GM12878 (cell line): ENCODE data around the gene SETD9. TPM values are rescaled to one million over a fixed set of nuclear protein-coding genes. Genes with fewer than 3 reads are reported as not detected.

ENCODE experiments used
- ATAC-seq: fragments of 200-7000 bp; cut with Tn5 transposase; 3 replicates; pipeline ENCODE4 v1.9.1; 2020; ENCODE audit warnings: mild to moderate bottlenecking, moderate library complexity
- BruUV-seq: library from RNA; stranded (reverse); fragments of 400-500 nt; replicated peaks from 2 replicates; lab custom pipeline; 2021; lab: Mats Ljungman, UMichigan
- CTCF ChIA-PET: fragments of 300-600 bp; sonication (Branson Sonifier 250); formaldehyde crosslinking; extraction: SDS; loops from one replicate; lab custom pipeline; 2021; ENCODE audit warnings: inconsistent platforms; lab: Yijun Ruan, JAX
- POLR2A ChIA-PET: fragments of 350-600 bp; formaldehyde crosslinking; extraction: SDS; loops from one replicate; lab custom pipeline; 2021; ENCODE audit warnings: inconsistent platforms; lab: Charles Lee
- RAD21 ChIA-PET: fragments of 300-600 bp; sonication (Branson Sonifier 250); formaldehyde crosslinking; loops from one replicate; lab custom pipeline; 2023; ENCODE audit warnings: antibody characterized with exemption; ENCODE audit not compliant: unreplicated experiment; lab: Charles Lee
- SMC1A ChIA-PET: fragments of 300-600 bp; sonication (Branson Sonifier 250); formaldehyde crosslinking; loops from one replicate; lab custom pipeline; 2023; ENCODE audit not compliant: unreplicated experiment, uncharacterized antibody; lab: Charles Lee
- DNase-seq: peaks from one replicate; pipeline ENCODE4 v3.0.0-alpha.2; 2011; ENCODE audit warnings: low read depth, low spot score
- FAIRE-seq: peaks from 3 replicates; lab custom pipeline; 2011; peaks lifted over from hg19 to GRCh38; lab: Jason Lieb, UNC
- H2AFZ ChIP-seq: 2 replicates; pipeline ENCODE4 v1.6.0; 2011; ENCODE audit warnings: low read depth, low read length, control low read depth; ENCODE audit not compliant: control insufficient read depth
- H3K27ac ChIP-seq: 2 replicates; pipeline ENCODE4 v1.5.1; 2011; ENCODE audit warnings: control low read depth; ENCODE audit not compliant: control insufficient read depth, insufficient read depth
- H3K27me3 ChIP-seq, 2 experiments: replicated peaks in 1 of 2; 2 replicates each; pipeline versions ENCODE4 v1.6.0 to v1.6.1; 2011; ENCODE audit warnings: low read length in 1 of 2; ENCODE audit not compliant: control insufficient read depth in 2 of 2, insufficient read depth in 2 of 2
- H3K36me3 ChIP-seq, 2 experiments: 2 replicates each; pipeline ENCODE4 v1.5.1; 2011; ENCODE audit warnings: low read length in 1 of 2; ENCODE audit not compliant: control insufficient read depth in 2 of 2, insufficient read depth in 2 of 2
- H3K4me1 ChIP-seq: 2 replicates; pipeline ENCODE4 v1.6.1; 2011; ENCODE audit warnings: mild to moderate bottlenecking, low read length, moderate library complexity, mixed read lengths; ENCODE audit not compliant: control insufficient read depth, insufficient read depth
- H3K4me2 ChIP-seq: 2 replicates; pipeline ENCODE4 v1.6.0; 2011; ENCODE audit warnings: control low read depth; ENCODE audit not compliant: control insufficient read depth, insufficient read depth
- H3K4me3 ChIP-seq: fragments of 200-600 bp; sonication (generic); 2 replicates; pipeline ENCODE4 v1.5.1; 2016
- H3K79me2 ChIP-seq: 2 replicates; pipeline ENCODE4 v1.6.0; 2011; ENCODE audit warnings: low read length; ENCODE audit not compliant: control insufficient read depth, insufficient read depth
- H3K9ac ChIP-seq: 2 replicates; pipeline ENCODE4 v1.8.0; 2011; ENCODE audit warnings: low read length, control low read depth, mixed read lengths; ENCODE audit not compliant: control insufficient read depth, insufficient read depth
- H3K9me3 ChIP-seq: replicated peaks from 3 replicates; pipeline ENCODE4 v1.5.1; 2011; ENCODE audit warnings: mild to moderate bottlenecking, low read length; ENCODE audit not compliant: control insufficient read depth, insufficient read depth
- H4K20me1 ChIP-seq: 2 replicates; pipeline ENCODE4 v1.6.0; 2011; ENCODE audit not compliant: control insufficient read depth, insufficient read depth
- CEBPB ChIP-seq, 2 experiments: fragments of 150-350 bp in 1 of 2; IDR thresholded peaks; 2 replicates each; pipeline ENCODE4 v1.6.1; 2012 to 2014; ENCODE audit warnings: low read depth in 2 of 2, low read length in 2 of 2, borderline replicate concordance in 1 of 2, inconsistent platforms in 1 of 2
- FOXK2 ChIP-seq: fragments of 450-650 bp; IDR thresholded peaks from 2 replicates; pipeline ENCODE4 v1.6.1; 2017; ENCODE audit warnings: mild to moderate bottlenecking, moderate library complexity
- IKZF2 ChIP-seq, 2 experiments: fragments of 450-650 bp; IDR thresholded peaks; 2 replicates each; pipeline ENCODE4 v1.6.1; 2017; ENCODE audit warnings: mild to moderate bottlenecking in 2 of 2, moderate library complexity in 2 of 2
- NR2F1 ChIP-seq: fragments of 450-650 bp; conservative IDR thresholded peaks from 2 replicates; pipeline ENCODE4 v1.6.1; 2017; ENCODE audit warnings: mild to moderate bottlenecking
- POU2F2 ChIP-seq: IDR thresholded peaks from 3 replicates; pipeline ENCODE4 v1.6.1; 2011; ENCODE audit warnings: low read depth, mild to moderate bottlenecking, low read length, borderline replicate concordance
- WGBS: methylation state at CpG from one replicate; pipeline ENCODE4 v1.1.6; 2016; ENCODE audit warnings: low lambda C conversion rate; ENCODE audit not compliant: insufficient replicate concordance, insufficient coverage; ENCODE audit errors: missing lambda C conversion rate; 5-methylcytosine and 5-hydroxymethylcytosine counted together
- in situ Hi-C: fragments of 300-500 bp; cut with MboI; formaldehyde crosslinking; loops from 9 replicates; pipeline ENCODE4 v1.14.3; 2018; ENCODE audit warnings: mixed read lengths
- intact Hi-C: fragments of 100-400 bp; cut with micrococcal nuclease; formaldehyde crosslinking; loops from one replicate; pipeline ENCODE4 v1.14.2; 2022; ENCODE audit not compliant: unreplicated experiment
- polyA plus RNA-seq, 11 experiments: library from polyadenylated mRNA; depleted of rRNA in 4 of 11; unstranded in 6 of 11; stranded (reverse) in 5 of 11; fragments of >200 nt; fragmentation: Nextera tagmentation in 4 of 11; fragmentation: Illumina TruSeq in 1 of 11; extraction: Ambion mirVana in 4 of 11; extraction: Trizol in 1 of 11; gene quantifications; 1 replicate in 1 of 11; 2 replicates in 10 of 11; pipeline versions ENCODE4 v1.2.1 to v1.2.3, GENCODE V29; 2011 to 2016; ENCODE audit warnings: inconsistent platforms in 2 of 11, missing spikeins in 2 of 11, low read depth in 1 of 11
- total RNA-seq, 4 experiments: library from RNA; depleted of rRNA in 3 of 4; stranded (reverse); fragments of >200 nt in 3 of 4; fragmentation: Illumina TruSeq in 1 of 4; extraction: Trizol in 1 of 4; gene quantifications; 2 replicates each; pipeline versions ENCODE4 v1.2.1 to v1.2.3, GENCODE V29; 2013 to 2021
- TF ChIP-seq, protein P1 (sequence below): fragments of 450-650 bp; IDR thresholded peaks from 2 replicates; pipeline ENCODE4 v1.6.1; 2016; ENCODE audit warnings: mild to moderate bottlenecking, moderate library complexity, borderline replicate concordance

Gene SETD9
- total and polyA plus RNA-seq, 10 of the 15 experiments (the other 5 are each of a cell fraction or from before 2014, with no cell fraction given) = 8.7 to 17.8 (median 12.6) TPM

GRCh38 chr5:56893251-56893951, 16.0 kb upstream of the SETD9 start (continued):
- TF ChIP-seq, protein P1, sequence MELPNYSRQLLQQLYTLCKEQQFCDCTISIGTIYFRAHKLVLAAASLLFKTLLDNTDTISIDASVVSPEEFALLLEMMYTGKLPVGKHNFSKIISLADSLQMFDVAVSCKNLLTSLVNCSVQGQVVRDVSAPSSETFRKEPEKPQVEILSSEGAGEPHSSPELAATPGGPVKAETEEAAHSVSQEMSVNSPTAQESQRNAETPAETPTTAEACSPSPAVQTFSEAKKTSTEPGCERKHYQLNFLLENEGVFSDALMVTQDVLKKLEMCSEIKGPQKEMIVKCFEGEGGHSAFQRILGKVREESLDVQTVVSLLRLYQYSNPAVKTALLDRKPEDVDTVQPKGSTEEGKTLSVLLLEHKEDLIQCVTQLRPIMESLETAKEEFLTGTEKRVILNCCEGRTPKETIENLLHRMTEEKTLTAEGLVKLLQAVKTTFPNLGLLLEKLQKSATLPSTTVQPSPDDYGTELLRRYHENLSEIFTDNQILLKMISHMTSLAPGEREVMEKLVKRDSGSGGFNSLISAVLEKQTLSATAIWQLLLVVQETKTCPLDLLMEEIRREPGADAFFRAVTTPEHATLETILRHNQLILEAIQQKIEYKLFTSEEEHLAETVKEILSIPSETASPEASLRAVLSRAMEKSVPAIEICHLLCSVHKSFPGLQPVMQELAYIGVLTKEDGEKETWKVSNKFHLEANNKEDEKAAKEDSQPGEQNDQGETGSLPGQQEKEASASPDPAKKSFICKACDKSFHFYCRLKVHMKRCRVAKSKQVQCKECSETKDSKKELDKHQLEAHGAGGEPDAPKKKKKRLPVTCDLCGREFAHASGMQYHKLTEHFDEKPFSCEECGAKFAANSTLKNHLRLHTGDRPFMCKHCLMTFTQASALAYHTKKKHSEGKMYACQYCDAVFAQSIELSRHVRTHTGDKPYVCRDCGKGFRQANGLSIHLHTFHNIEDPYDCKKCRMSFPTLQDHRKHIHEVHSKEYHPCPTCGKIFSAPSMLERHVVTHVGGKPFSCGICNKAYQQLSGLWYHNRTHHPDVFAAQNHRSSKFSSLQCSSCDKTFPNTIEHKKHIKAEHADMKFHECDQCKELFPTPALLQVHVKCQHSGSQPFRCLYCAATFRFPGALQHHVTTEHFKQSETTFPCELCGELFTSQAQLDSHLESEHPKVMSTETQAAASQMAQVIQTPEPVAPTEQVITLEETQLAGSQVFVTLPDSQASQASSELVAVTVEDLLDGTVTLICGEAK = no peak
- TF ChIP-seq IKZF2 (IDR thresholded peaks at IDR 0.05) = no peak

DNA sequence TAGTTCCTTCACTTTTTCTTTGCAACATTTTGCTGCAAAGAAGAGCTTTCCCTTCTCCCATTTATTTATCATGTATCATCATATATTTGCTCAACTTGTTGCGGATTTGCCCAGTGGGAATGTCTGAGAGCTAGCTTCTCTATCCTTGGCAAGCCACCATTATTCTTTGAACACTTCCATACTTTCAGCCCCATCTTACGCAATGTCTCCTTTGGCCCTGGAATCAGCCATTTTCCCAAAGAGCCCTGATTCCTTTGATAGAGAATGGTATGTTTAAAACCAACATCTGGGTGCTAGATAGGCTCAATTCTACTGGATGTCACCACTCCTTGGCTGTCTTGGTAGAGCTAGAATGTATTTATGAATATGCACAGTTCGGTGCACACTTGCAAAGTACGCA, 12.6 kb upstream of the SETD9 start:
- ChIA-PET SMC1A (interaction anchor here (0.5 to 2.6 kb wide), 3 partner anchors 18 to 1880 kb away, joined by 3 to 14 read pairs (median 5); no protein-coding TSS in a partner anchor), CTCF (interaction anchor here (1.0 to 3.4 kb wide), 9 partner anchors 11 to 626 kb away, joined by 3 to 19 read pairs (median 3); no protein-coding TSS in a partner anchor), RAD21 (interaction anchor here (0.6 kb wide), 1 partner anchor 326 kb away, joined by 3 read pairs; no protein-coding TSS in a partner anchor), POLR2A (no interaction called here)
- Histone ChIP-seq H3K79me2 (no peaks in the 10 kb centered on the region), H3K36me3 (no peaks in the 10 kb centered on the region), H3K4me3 (no peak overlapping the region), H2AFZ (no peak overlapping the region), H3K4me2 (no peak overlapping the region), H3K27ac (no peak overlapping the region), H4K20me1 (no peaks in the 10 kb centered on the region), H3K9ac (no peak overlapping the region), H3K4me1 (no peaks in the 10 kb centered on the region), H3K9me3 (no peaks in the 10 kb centered on the region), H3K27me3 (no peaks in the 10 kb centered on the region)
- no peak for FAIRE-seq
- in situ Hi-C loops (no loop called here), intact Hi-C loops (no loop called here)
- no peak for ATAC-seq
- TF ChIP-seq CEBPB (IDR thresholded peaks at IDR 0.05; ENCODE audit: borderline replicate concordance in 1 of 2, low read depth in 2 of 2, low read length in 2 of 2) = no peak
- no peak for TF ChIP-seq FOXK2
- no peak for TF ChIP-seq NR2F1
- TF ChIP-seq POU2F2 = no peak
- no TSS peak for BruUV-seq
- WGBS = 98% methylated on average over 4 of the region's 4 CpGs
- DNase-seq = no peak
